Mucosa of gallbladder (tissue), 1 donor: ENCODE data around the gene NPHP1. TPM values are rescaled to one million over a fixed set of nuclear protein-coding genes. Genes with fewer than 3 reads are reported as not detected.
"Not testable (repeated sequence)": the region's sequence is repeated elsewhere in the genome, so short reads cannot be mapped to it uniquely, and the experiment has no call there.

Experiments
- DNase-seq: peaks from one replicate; pipeline ENCODE4 v3.0.0-alpha.2; 2020; ENCODE audit warnings: low spot score
- total RNA-seq: library from RNA; stranded (reverse); gene quantifications from one replicate; pipeline ENCODE4 v1.2.1, GENCODE V29; 2021
- donor health status: DM: no; HTN: no; CAD: no.

NPHP1 gene
- total RNA-seq, 1 donor from 2014 or later: 8.6 TPM

GRCh38 chr2:110104025-110104771, 100.6 kb downstream of the NPHP1 start:
- DNase-seq: no peak

- DNase-seq: no peak
These were observed 101.5 kb downstream of the NPHP1 start for GRCh38 chr2:110103061-110103961.

- DNase-seq: no peak
These were observed 102.7 kb downstream of the NPHP1 start for GRCh38 chr2:110101901-110102803.

- DNase-seq: peak; percentile 94
These were observed 103.5 kb downstream of the NPHP1 start for GRCh38 chr2:110101280-110101844.

GRCh38 chr2:110100880-110101279, 103.9 kb downstream of the NPHP1 start:
- DNase-seq: not testable (repeated sequence)

- no peak for DNase-seq
These were observed 104.3 kb downstream of the NPHP1 start for GRCh38 chr2:110100480-110100879.

GRCh38 chr2:110099471-110100225, 105.2 kb downstream of the NPHP1 start:
- DNase-seq: no peak

GRCh38 chr2:110099038-110099425, 105.8 kb downstream of the NPHP1 start:
- DNase-seq: no peak

- no peak for DNase-seq
These were observed 107.2 kb downstream of the NPHP1 start for GRCh38 chr2:110097506-110098220.

- DNase-seq: no peak
These were observed 108.7 kb downstream of the NPHP1 start for GRCh38 chr2:110095994-110096633.

GRCh38 chr2:110094884-110095534, 109.8 kb downstream of the NPHP1 start:
- DNase-seq: not testable (repeated sequence)

- DNase-seq: not testable (repeated sequence)
These were observed 110.9 kb downstream of the NPHP1 start for GRCh38 chr2:110093924-110094323.

GRCh38 chr2:110090164-110090563, 114.6 kb downstream of the NPHP1 start:
- not testable (repeated sequence) for DNase-seq

GRCh38 chr2:110083757-110084156, 121.1 kb downstream of the NPHP1 start:
- DNase-seq: not testable (repeated sequence)

GRCh38 chr2:110083162-110083561, 121.7 kb downstream of the NPHP1 start:
- not testable (repeated sequence) for DNase-seq

- DNase-seq: not testable (repeated sequence)
These were observed 126.7 kb downstream of the NPHP1 start for GRCh38 chr2:110078104-110078503.

GRCh38 chr2:110075896-110076295, 128.9 kb downstream of the NPHP1 start:
- not testable (repeated sequence) for DNase-seq
